ENCODE data around the gene RNF157. TPM values are rescaled to one million over a fixed set of nuclear protein-coding genes. Genes with fewer than 3 reads are reported as not detected.

RNF157 gene
- total RNA-seq, 2 donors from 2014 or later = 9.6 to 11.2 TPM

DNA sequence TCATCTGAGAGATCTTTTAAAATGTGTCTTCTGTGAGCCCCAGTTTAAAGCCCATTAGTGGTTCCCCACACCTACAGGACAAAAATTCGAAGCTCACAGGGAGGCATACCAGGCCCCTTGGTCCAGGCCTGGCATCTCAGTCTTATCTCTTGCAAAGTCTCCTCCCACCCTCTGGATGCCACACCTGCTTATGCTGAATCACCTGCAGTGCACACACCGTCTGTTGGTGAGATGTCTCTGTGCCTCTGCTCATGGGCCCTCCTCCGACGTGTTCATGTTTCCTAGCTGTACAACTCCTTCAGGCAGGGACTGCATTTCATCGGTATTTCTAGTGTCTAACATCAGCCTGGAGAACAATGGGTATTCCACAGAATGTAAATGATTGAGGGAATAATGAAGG is 41.6 kb downstream of the RNF157 start:
- Mint-ChIP-seq H3K9me3 (no peaks in the 10 kb centered on the region), H3K4me1 (peaks cover 3% of the 10 kb centered on the region), H3K4me3 (no peak overlapping the region), H3K27ac (no peak overlapping the region), H3K36me3 (ENCODE audit: low read depth) (no peaks in the 10 kb centered on the region), H3K27me3 (ENCODE audit: insufficient read depth) (no peaks in the 10 kb centered on the region)
- H3K4me3 ChIP-seq (ENCODE audit: low read length) = no peak overlapping the region
- H3K27ac ChIP-seq (ENCODE audit: low read depth, low read length) = no peak overlapping the region
- DNase-seq = no peak
- H3K27me3 ChIP-seq (ENCODE audit: control insufficient read depth, insufficient read depth, low read length, poor library complexity, severe bottlenecking) = no peaks in the 10 kb centered on the region
- H3K9ac ChIP-seq (ENCODE audit: extremely low read depth, low read length, poor library complexity, severe bottlenecking) = no peak overlapping the region
- 93 to 100% methylated on average over 4 to 5 of the region's 5 CpGs for WGBS, 2 experiments (ENCODE audit: insufficient coverage in 1 of 2, insufficient read length in 1 of 2)
- H3K9me3 ChIP-seq (ENCODE audit: control insufficient read depth, low read length) = no peaks in the 10 kb centered on the region
- H3K36me3 ChIP-seq (ENCODE audit: control insufficient read depth, insufficient read depth, low read length) = no peaks in the 10 kb centered on the region
- TF ChIP-seq, protein P1, sequence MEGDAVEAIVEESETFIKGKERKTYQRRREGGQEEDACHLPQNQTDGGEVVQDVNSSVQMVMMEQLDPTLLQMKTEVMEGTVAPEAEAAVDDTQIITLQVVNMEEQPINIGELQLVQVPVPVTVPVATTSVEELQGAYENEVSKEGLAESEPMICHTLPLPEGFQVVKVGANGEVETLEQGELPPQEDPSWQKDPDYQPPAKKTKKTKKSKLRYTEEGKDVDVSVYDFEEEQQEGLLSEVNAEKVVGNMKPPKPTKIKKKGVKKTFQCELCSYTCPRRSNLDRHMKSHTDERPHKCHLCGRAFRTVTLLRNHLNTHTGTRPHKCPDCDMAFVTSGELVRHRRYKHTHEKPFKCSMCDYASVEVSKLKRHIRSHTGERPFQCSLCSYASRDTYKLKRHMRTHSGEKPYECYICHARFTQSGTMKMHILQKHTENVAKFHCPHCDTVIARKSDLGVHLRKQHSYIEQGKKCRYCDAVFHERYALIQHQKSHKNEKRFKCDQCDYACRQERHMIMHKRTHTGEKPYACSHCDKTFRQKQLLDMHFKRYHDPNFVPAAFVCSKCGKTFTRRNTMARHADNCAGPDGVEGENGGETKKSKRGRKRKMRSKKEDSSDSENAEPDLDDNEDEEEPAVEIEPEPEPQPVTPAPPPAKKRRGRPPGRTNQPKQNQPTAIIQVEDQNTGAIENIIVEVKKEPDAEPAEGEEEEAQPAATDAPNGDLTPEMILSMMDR (conservative IDR thresholded peaks at IDR 0.05) = no peak
- no peaks in the 10 kb centered on the region for H3K4me1 ChIP-seq (ENCODE audit: control insufficient read depth, insufficient read depth, low read length)

DNA sequence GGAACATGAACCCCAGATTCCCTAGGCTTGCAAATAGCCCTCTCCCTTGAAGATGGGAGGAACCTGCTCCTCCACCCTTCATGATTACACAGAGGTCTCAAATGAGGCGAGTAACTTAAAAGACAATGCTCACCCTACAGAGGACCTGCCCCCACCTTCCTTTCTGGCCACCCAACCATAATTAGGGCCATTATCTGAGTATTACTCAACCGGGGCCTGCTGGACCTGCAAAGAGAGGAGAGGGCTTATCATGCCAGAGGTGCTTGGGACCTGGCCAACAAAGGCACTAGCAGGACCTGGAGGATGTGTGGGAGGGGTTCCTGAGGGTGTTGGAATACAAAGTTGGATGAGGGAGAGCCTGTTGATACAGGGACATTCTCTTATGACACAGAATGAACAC is 42.4 kb downstream of the RNF157 start:
- no peak overlapping the region for H3K27ac Mint-ChIP-seq
- WGBS, 2 experiments (ENCODE audit: insufficient coverage in 1 of 2, insufficient read length in 1 of 2) = 92% methylated on average over 2 of the region's 2 CpGs; no CpG with 5 or more reads in 1 of the 2 experiments

DNA sequence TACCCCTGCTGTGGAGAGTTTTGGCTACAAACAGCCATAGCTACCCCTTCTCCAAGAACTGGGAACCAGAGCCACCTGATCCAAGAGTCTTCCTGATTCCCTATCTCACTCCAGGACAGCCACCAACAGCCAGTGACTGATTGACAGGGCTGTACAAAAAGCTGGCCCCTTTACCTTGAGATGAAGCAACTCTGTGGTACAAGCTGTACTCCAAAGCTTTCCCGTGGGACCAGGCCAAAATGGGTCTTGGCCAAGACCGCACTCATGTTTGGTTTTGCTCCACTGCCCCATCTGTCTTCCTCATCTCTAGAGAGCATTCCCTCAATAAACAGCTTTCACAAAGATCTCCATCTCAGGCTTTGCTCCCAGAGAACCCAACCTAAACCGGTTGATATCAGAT is 43.6 kb downstream of the RNF157 start:
- Histone ChIP-seq H3K36me3 (ENCODE audit: control insufficient read depth, insufficient read depth, low read length) (no peaks in the 10 kb centered on the region), H3K27me3 (ENCODE audit: control insufficient read depth, insufficient read depth, low read length, poor library complexity, severe bottlenecking) (no peaks in the 10 kb centered on the region), H3K9ac (ENCODE audit: extremely low read depth, low read length, poor library complexity, severe bottlenecking) (no peak overlapping the region), H3K27ac (ENCODE audit: low read depth, low read length) (no peak overlapping the region), H3K4me3 (ENCODE audit: low read length) (no peak overlapping the region), H3K9me3 (ENCODE audit: control insufficient read depth, low read length) (no peaks in the 10 kb centered on the region), H3K4me1 (ENCODE audit: control insufficient read depth, insufficient read depth, low read length) (no peaks in the 10 kb centered on the region)
- Mint-ChIP-seq H3K36me3 (ENCODE audit: low read depth) (no peaks in the 10 kb centered on the region), H3K27ac (no peak overlapping the region), H3K9me3 (no peaks in the 10 kb centered on the region), H3K4me1 (peaks cover 8% of the 10 kb centered on the region), H3K27me3 (ENCODE audit: insufficient read depth) (no peaks in the 10 kb centered on the region), H3K4me3 (no peak overlapping the region)
- TF ChIP-seq, protein P1 (conservative IDR thresholded peaks at IDR 0.05) = no peak
- no peak for DNase-seq
- WGBS, 2 experiments (ENCODE audit: insufficient coverage in 1 of 2, insufficient read length in 1 of 2) = 91 to 92% methylated on average over 2 to 3 of the region's 3 CpGs

More for the DNA sequence above, 42.4 kb downstream of the RNF157 start:
- H3K36me3 Mint-ChIP-seq (ENCODE audit: low read depth) = no peaks in the 10 kb centered on the region
- Histone ChIP-seq H3K9me3 (ENCODE audit: control insufficient read depth, low read length) (no peaks in the 10 kb centered on the region), H3K36me3 (ENCODE audit: control insufficient read depth, insufficient read depth, low read length) (no peaks in the 10 kb centered on the region), H3K4me3 (ENCODE audit: low read length) (no peak overlapping the region), H3K27ac (ENCODE audit: low read depth, low read length) (no peak overlapping the region), H3K9ac (ENCODE audit: extremely low read depth, low read length, poor library complexity, severe bottlenecking) (no peak overlapping the region), H3K4me1 (ENCODE audit: control insufficient read depth, insufficient read depth, low read length) (no peaks in the 10 kb centered on the region), H3K27me3 (ENCODE audit: control insufficient read depth, insufficient read depth, low read length, poor library complexity, severe bottlenecking) (no peaks in the 10 kb centered on the region)
- TF ChIP-seq, protein P1 (conservative IDR thresholded peaks at IDR 0.05) = no peak
- H3K9me3 Mint-ChIP-seq = no peaks in the 10 kb centered on the region
- peaks cover 8% of the 10 kb centered on the region for H3K4me1 Mint-ChIP-seq
- no peaks in the 10 kb centered on the region for H3K27me3 Mint-ChIP-seq (ENCODE audit: insufficient read depth)
- no peak overlapping the region for H3K4me3 Mint-ChIP-seq
- DNase-seq = no peak

Measured in endodermal cell (in vitro differentiated cells).